WTC11 (cell line): ENCODE results near the gene AMBN. TPM values are rescaled to one million over a fixed set of nuclear protein-coding genes. Genes with fewer than 3 reads are reported as not detected.

Experiments used
- ATAC-seq: fragments of 200-7000 bp; cut with Tn5 transposase; 2 replicates; pipeline ENCODE4 v1.10.0; 2021; ENCODE audit warnings: mild to moderate bottlenecking, moderate library complexity
- CTCF ChIA-PET: fragments of 300-600 bp; sonication (Branson Sonifier 250); formaldehyde crosslinking; loops from one replicate; lab custom pipeline; 2021; ENCODE audit warnings: antibody characterized with exemption; lab: Charles Lee
- POLR2A ChIA-PET: fragments of 350-600 bp; sonication (Branson Sonifier 250); formaldehyde crosslinking; loops from one replicate; lab custom pipeline; 2021; ENCODE audit warnings: antibody characterized with exemption; lab: Charles Lee
- DNase-seq: peaks from one replicate; pipeline ENCODE4 v3.0.0; 2021; ENCODE audit warnings: low spot score
- H3K27ac Mint-ChIP-seq: 2 replicates; pipeline ENCODE4 v1.8.0; 2021; ENCODE audit warnings: mixed read lengths
- H3K27me3 Mint-ChIP-seq: 2 replicates; pipeline ENCODE4 v1.8.0; 2021; ENCODE audit warnings: low read depth, mild to moderate bottlenecking, moderate library complexity, mixed read lengths
- H3K36me3 Mint-ChIP-seq: 2 replicates; pipeline ENCODE4 v1.8.0; 2021; ENCODE audit warnings: mixed read lengths
- H3K4me1 Mint-ChIP-seq: 2 replicates; pipeline ENCODE4 v1.8.0; 2022; ENCODE audit warnings: mixed read lengths
- H3K4me3 Mint-ChIP-seq: 2 replicates; pipeline ENCODE4 v1.8.0; 2021; ENCODE audit warnings: mild to moderate bottlenecking, moderate library complexity, mixed read lengths
- H3K9me3 Mint-ChIP-seq: 2 replicates; pipeline ENCODE4 v1.8.0; 2021; ENCODE audit warnings: mixed read lengths
- CREB1 ChIP-seq: sonication (generic); formaldehyde crosslinking; IDR thresholded peaks from 2 replicates; pipeline ENCODE4 v1.8.0; 2023; ENCODE audit warnings: mild to moderate bottlenecking, missing genetic modification reagents
- ELF4 ChIP-seq: sonication (generic); formaldehyde crosslinking; IDR thresholded peaks from 2 replicates; pipeline ENCODE4 v1.8.1; 2022; ENCODE audit warnings: low read depth, mild to moderate bottlenecking, moderate library complexity, missing genetic modification reagents
- ETV6 ChIP-seq: sonication (generic); formaldehyde crosslinking; IDR thresholded peaks from 2 replicates; pipeline ENCODE4 v1.8.1; 2022; ENCODE audit warnings: mild to moderate bottlenecking, missing genetic modification reagents
- HMGA2 ChIP-seq: fragments of 250-450 bp; sonication (Bioruptor Pico); IDR thresholded peaks from 2 replicates; pipeline ENCODE4 v1.4.0; 2021; ENCODE audit warnings: mild to moderate bottlenecking, moderate library complexity
- NFYB ChIP-seq: sonication (generic); formaldehyde crosslinking; conservative IDR thresholded peaks from 2 replicates; pipeline ENCODE4 v1.8.0; 2022; ENCODE audit warnings: low read depth, missing genetic modification reagents
- NR1H2 ChIP-seq: sonication (generic); formaldehyde crosslinking; IDR thresholded peaks from 2 replicates; pipeline ENCODE4 v1.9.0; 2021; ENCODE audit warnings: mild to moderate bottlenecking, moderate library complexity, missing genetic modification reagents
- RELA ChIP-seq: sonication (generic); formaldehyde crosslinking; IDR thresholded peaks from 2 replicates; pipeline ENCODE4 v1.8.1; 2022; ENCODE audit warnings: missing genetic modification reagents, mild to moderate bottlenecking, borderline replicate concordance
- RORB ChIP-seq: fragments of 250-450 bp; sonication (Bioruptor Pico); IDR thresholded peaks from 2 replicates; pipeline ENCODE4 v1.9.0; 2021; ENCODE audit warnings: mild to moderate bottlenecking
- SMAD3 ChIP-seq: sonication (generic); formaldehyde crosslinking; IDR thresholded peaks from 2 replicates; pipeline ENCODE4 v1.8.0; 2022; ENCODE audit warnings: missing genetic modification reagents, mild to moderate bottlenecking, borderline replicate concordance
- SOX15 ChIP-seq: fragments of 250-450 bp; sonication (Bioruptor Pico); IDR thresholded peaks from 2 replicates; pipeline ENCODE4 v1.9.0; 2021; ENCODE audit warnings: mild to moderate bottlenecking
- ZBTB21 ChIP-seq: sonication (generic); formaldehyde crosslinking; IDR thresholded peaks from 2 replicates; pipeline ENCODE4 v1.8.1; 2023; ENCODE audit warnings: mild to moderate bottlenecking, missing genetic modification reagents, borderline replicate concordance
- ZNF121 ChIP-seq: sonication (generic); formaldehyde crosslinking; IDR thresholded peaks from 2 replicates; pipeline ENCODE4 v1.8.0; 2023; ENCODE audit warnings: missing genetic modification reagents
- ZNF219 ChIP-seq: sonication (generic); formaldehyde crosslinking; IDR thresholded peaks from 2 replicates; pipeline ENCODE4 v1.8.0; 2023; ENCODE audit warnings: missing genetic modification reagents, mild to moderate bottlenecking, borderline replicate concordance
- ZNF416 ChIP-seq: fragments of 250-450 bp; sonication (Bioruptor Pico); IDR thresholded peaks from 2 replicates; pipeline ENCODE4 v1.9.0; 2021; ENCODE audit warnings: mild to moderate bottlenecking, inconsistent platforms
- ZNF671 ChIP-seq: fragments of 250-450 bp; sonication (Bioruptor Pico); IDR thresholded peaks from 2 replicates; pipeline ENCODE4 v1.8.0; 2021; ENCODE audit warnings: mild to moderate bottlenecking
- total RNA-seq: library from RNA; stranded (reverse); gene quantifications from 3 replicates; pipeline ENCODE4 v1.2.3, GENCODE V29; 2021
- TF ChIP-seq, protein P1 (sequence below): sonication (generic); formaldehyde crosslinking; IDR thresholded peaks from 2 replicates; pipeline ENCODE4 v1.8.1; 2023; ENCODE audit warnings: mild to moderate bottlenecking, moderate library complexity, missing genetic modification reagents
- TF ChIP-seq, protein P2 (sequence below): sonication (generic); formaldehyde crosslinking; IDR thresholded peaks from 2 replicates; pipeline ENCODE4 v1.8.0; 2022; ENCODE audit warnings: mild to moderate bottlenecking, missing genetic modification reagents
- TF ChIP-seq, protein P3 (sequence below): sonication (generic); formaldehyde crosslinking; IDR thresholded peaks from 2 replicates; pipeline ENCODE4 v1.8.1; 2023; ENCODE audit warnings: mild to moderate bottlenecking, missing genetic modification reagents, borderline replicate concordance
- TF ChIP-seq, protein P4 (sequence below): sonication (generic); formaldehyde crosslinking; conservative IDR thresholded peaks from 2 replicates; pipeline ENCODE4 v1.8.1; 2022; ENCODE audit warnings: mild to moderate bottlenecking, missing genetic modification reagents
- TF ChIP-seq, protein P5 (sequence below): fragments of 200-600 bp; IDR thresholded peaks from 2 replicates; pipeline ENCODE4 v1.8.0; 2022; ENCODE audit warnings: antibody characterized with exemption
- TF ChIP-seq, protein P6 (sequence below): sonication (generic); formaldehyde crosslinking; IDR thresholded peaks from 2 replicates; pipeline ENCODE4 v1.8.0; 2022; ENCODE audit warnings: mild to moderate bottlenecking, missing genetic modification reagents
- TF ChIP-seq, protein P7 (sequence below): fragments of 250-450 bp; sonication (Bioruptor Pico); IDR thresholded peaks from 2 replicates; pipeline ENCODE4 v1.9.0; 2021; ENCODE audit warnings: moderate library complexity, mild to moderate bottlenecking, inconsistent platforms, borderline replicate concordance
- TF ChIP-seq, protein P8 (sequence below): sonication (generic); formaldehyde crosslinking; IDR thresholded peaks from 2 replicates; pipeline ENCODE4 v1.8.1; 2022; ENCODE audit warnings: mild to moderate bottlenecking, missing genetic modification reagents, moderate library complexity, borderline replicate concordance

Gene AMBN
- total RNA-seq, 1 experiment from 2014 or later: not detected

DNA sequence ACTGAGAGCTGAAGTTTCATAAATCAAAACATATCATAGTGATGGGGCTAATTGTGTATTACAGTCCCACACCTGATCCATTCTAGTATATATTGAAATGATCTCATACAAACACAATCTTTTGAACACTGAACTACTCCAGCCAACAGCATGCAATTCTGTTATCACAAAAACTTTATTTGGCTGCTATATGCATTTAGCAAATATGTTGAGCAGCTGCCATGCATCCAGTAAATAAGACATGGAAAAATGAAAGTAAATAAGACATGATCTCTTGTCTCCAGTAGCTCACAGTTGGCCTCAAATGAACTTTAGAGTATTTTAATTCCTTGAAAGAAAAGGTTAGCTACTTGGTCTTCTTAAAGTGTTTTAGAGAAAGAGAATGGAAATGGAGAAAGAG lies 2.1 kb downstream of the AMBN start (continued):
- TF ChIP-seq, protein P1, sequence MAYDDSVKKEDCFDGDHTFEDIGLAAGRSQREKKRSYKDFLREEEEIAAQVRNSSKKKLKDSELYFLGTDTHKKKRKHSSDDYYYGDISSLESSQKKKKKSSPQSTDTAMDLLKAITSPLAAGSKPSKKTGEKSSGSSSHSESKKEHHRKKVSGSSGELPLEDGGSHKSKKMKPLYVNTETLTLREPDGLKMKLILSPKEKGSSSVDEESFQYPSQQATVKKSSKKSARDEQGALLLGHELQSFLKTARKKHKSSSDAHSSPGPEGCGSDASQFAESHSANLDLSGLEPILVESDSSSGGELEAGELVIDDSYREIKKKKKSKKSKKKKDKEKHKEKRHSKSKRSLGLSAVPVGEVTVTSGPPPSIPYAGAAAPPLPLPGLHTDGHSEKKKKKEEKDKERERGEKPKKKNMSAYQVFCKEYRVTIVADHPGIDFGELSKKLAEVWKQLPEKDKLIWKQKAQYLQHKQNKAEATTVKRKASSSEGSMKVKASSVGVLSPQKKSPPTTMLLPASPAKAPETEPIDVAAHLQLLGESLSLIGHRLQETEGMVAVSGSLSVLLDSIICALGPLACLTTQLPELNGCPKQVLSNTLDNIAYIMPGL (CRISPR knock-in tag): no peak
- no peak for TF ChIP-seq RELA (CRISPR knock-in tag)
- TF ChIP-seq, protein P2, sequence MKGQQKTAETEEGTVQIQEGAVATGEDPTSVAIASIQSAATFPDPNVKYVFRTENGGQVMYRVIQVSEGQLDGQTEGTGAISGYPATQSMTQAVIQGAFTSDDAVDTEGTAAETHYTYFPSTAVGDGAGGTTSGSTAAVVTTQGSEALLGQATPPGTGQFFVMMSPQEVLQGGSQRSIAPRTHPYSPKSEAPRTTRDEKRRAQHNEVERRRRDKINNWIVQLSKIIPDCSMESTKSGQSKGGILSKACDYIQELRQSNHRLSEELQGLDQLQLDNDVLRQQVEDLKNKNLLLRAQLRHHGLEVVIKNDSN (CRISPR knock-in tag): no peak
- TF ChIP-seq, protein P3, sequence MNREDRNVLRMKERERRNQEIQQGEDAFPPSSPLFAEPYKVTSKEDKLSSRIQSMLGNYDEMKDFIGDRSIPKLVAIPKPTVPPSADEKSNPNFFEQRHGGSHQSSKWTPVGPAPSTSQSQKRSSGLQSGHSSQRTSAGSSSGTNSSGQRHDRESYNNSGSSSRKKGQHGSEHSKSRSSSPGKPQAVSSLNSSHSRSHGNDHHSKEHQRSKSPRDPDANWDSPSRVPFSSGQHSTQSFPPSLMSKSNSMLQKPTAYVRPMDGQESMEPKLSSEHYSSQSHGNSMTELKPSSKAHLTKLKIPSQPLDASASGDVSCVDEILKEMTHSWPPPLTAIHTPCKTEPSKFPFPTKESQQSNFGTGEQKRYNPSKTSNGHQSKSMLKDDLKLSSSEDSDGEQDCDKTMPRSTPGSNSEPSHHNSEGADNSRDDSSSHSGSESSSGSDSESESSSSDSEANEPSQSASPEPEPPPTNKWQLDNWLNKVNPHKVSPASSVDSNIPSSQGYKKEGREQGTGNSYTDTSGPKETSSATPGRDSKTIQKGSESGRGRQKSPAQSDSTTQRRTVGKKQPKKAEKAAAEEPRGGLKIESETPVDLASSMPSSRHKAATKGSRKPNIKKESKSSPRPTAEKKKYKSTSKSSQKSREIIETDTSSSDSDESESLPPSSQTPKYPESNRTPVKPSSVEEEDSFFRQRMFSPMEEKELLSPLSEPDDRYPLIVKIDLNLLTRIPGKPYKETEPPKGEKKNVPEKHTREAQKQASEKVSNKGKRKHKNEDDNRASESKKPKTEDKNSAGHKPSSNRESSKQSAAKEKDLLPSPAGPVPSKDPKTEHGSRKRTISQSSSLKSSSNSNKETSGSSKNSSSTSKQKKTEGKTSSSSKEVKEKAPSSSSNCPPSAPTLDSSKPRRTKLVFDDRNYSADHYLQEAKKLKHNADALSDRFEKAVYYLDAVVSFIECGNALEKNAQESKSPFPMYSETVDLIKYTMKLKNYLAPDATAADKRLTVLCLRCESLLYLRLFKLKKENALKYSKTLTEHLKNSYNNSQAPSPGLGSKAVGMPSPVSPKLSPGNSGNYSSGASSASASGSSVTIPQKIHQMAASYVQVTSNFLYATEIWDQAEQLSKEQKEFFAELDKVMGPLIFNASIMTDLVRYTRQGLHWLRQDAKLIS: no peak
- no peak for TF ChIP-seq ZNF671 (CRISPR knock-in tag)
- no peak for TF ChIP-seq HMGA2 (CRISPR knock-in tag)

DNA sequence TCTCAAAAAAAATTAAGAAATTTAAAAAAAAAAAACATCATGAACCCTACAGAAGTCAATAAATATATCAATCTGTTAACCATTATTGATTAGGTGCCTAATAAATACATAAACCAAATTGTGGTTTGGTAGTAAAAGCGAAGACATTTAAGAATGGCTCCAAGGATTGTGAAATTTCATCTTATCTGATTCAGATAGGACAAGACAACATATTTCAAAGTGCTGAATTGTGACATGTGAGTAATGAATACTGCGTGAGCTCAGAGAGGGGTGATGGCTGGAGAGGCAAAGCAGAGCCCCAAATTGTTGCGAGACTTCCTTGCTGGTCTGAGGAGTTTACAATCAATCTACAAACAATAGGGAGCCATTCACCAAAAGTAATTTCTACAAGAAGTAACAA lies 8.2 kb downstream of the AMBN start:
- peaks cover 2% of the 10 kb centered on the region; the same call in 1 of the 2 replicates for H3K4me1 Mint-ChIP-seq
- DNase-seq (no peak), ATAC-seq (no peak)
- no peak overlapping the region for H3K4me3 Mint-ChIP-seq
- POLR2A ChIA-PET: no interaction called here
- H3K27me3 Mint-ChIP-seq: no peaks in the 10 kb centered on the region
- no peak overlapping the region for H3K27ac Mint-ChIP-seq
- no peaks in the 10 kb centered on the region for H3K36me3 Mint-ChIP-seq
- no peaks in the 10 kb centered on the region for H3K9me3 Mint-ChIP-seq
- CTCF ChIA-PET: interaction anchor here (0.7 kb wide), 1 partner anchor 52 kb away, joined by 3 read pairs; no protein-coding TSS in a partner anchor
- TF ChIP-seq NR1H2: no peak
- TF ChIP-seq, protein P4, sequence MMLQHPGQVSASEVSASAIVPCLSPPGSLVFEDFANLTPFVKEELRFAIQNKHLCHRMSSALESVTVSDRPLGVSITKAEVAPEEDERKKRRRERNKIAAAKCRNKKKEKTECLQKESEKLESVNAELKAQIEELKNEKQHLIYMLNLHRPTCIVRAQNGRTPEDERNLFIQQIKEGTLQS (CRISPR knock-in tag): no peak
- no peak for TF ChIP-seq ZNF219 (CRISPR knock-in tag)
- no peak for TF ChIP-seq NFYB (CRISPR knock-in tag)
- TF ChIP-seq, protein P5, sequence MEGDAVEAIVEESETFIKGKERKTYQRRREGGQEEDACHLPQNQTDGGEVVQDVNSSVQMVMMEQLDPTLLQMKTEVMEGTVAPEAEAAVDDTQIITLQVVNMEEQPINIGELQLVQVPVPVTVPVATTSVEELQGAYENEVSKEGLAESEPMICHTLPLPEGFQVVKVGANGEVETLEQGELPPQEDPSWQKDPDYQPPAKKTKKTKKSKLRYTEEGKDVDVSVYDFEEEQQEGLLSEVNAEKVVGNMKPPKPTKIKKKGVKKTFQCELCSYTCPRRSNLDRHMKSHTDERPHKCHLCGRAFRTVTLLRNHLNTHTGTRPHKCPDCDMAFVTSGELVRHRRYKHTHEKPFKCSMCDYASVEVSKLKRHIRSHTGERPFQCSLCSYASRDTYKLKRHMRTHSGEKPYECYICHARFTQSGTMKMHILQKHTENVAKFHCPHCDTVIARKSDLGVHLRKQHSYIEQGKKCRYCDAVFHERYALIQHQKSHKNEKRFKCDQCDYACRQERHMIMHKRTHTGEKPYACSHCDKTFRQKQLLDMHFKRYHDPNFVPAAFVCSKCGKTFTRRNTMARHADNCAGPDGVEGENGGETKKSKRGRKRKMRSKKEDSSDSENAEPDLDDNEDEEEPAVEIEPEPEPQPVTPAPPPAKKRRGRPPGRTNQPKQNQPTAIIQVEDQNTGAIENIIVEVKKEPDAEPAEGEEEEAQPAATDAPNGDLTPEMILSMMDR: no peak
- TF ChIP-seq SMAD3 (CRISPR knock-in tag): no peak
- TF ChIP-seq, protein P6, sequence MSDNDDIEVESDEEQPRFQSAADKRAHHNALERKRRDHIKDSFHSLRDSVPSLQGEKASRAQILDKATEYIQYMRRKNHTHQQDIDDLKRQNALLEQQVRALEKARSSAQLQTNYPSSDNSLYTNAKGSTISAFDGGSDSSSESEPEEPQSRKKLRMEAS (CRISPR knock-in tag): no peak
- TF ChIP-seq CREB1 (CRISPR knock-in tag): no peak
- TF ChIP-seq ZNF121 (CRISPR knock-in tag): no peak
- no peak for TF ChIP-seq SOX15 (CRISPR knock-in tag)
- no peak for TF ChIP-seq RORB (CRISPR knock-in tag)
- TF ChIP-seq, protein P2 (CRISPR knock-in tag): no peak
- TF ChIP-seq, protein P7, sequence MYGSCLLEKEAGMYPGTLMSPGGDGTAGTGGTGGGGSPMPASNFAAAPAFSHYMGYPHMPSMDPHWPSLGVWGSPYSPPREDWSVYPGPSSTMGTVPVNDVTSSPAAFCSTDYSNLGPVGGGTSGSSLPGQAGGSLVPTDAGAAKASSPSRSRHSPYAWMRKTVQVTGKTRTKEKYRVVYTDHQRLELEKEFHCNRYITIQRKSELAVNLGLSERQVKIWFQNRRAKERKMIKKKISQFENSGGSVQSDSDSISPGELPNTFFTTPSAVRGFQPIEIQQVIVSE: no peak
- TF ChIP-seq ZNF416 (CRISPR knock-in tag): no peak
- TF ChIP-seq ZBTB21 (CRISPR knock-in tag): no peak
- no peak for TF ChIP-seq ETV6 (CRISPR knock-in tag)
- no peak for TF ChIP-seq ELF4 (CRISPR knock-in tag)
- TF ChIP-seq, protein P8, sequence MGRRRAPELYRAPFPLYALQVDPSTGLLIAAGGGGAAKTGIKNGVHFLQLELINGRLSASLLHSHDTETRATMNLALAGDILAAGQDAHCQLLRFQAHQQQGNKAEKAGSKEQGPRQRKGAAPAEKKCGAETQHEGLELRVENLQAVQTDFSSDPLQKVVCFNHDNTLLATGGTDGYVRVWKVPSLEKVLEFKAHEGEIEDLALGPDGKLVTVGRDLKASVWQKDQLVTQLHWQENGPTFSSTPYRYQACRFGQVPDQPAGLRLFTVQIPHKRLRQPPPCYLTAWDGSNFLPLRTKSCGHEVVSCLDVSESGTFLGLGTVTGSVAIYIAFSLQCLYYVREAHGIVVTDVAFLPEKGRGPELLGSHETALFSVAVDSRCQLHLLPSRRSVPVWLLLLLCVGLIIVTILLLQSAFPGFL (CRISPR knock-in tag): no peak
